ENCODE data around the gene PHLPP1.

DNA sequence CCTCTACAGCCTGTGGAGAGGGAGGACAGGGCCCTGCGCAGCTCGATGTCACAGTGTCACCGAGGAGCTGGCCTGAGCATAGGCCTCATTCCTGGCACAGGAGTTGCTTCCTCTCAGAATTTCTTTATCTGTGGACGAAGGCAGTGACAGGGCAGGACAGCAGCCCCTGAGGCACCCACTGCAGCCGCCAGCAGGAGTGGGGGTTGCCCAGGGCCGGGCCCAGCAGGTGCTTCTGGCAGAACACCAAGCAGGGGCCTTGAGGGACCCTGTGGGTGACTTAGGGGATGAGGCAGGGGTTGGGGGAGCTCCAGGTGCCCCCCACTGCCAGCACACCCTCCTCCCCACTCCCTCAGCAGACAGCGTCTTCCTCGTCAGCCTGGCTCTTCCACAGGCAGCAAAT is 290.0 kb downstream of the PHLPP1 start:
- TF ChIP-seq, protein P1, sequence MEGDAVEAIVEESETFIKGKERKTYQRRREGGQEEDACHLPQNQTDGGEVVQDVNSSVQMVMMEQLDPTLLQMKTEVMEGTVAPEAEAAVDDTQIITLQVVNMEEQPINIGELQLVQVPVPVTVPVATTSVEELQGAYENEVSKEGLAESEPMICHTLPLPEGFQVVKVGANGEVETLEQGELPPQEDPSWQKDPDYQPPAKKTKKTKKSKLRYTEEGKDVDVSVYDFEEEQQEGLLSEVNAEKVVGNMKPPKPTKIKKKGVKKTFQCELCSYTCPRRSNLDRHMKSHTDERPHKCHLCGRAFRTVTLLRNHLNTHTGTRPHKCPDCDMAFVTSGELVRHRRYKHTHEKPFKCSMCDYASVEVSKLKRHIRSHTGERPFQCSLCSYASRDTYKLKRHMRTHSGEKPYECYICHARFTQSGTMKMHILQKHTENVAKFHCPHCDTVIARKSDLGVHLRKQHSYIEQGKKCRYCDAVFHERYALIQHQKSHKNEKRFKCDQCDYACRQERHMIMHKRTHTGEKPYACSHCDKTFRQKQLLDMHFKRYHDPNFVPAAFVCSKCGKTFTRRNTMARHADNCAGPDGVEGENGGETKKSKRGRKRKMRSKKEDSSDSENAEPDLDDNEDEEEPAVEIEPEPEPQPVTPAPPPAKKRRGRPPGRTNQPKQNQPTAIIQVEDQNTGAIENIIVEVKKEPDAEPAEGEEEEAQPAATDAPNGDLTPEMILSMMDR (IDR thresholded peaks at IDR 0.05) = no peak
- no peak for TF ChIP-seq POLR2A (IDR thresholded peaks at IDR 0.05)
